Vagina (tissue), 2 donors: ENCODE measurements around the gene KCTD15. TPM values are rescaled to one million over a fixed set of nuclear protein-coding genes. Genes with fewer than 3 reads are reported as not detected.

Experiments used
- DNase-seq, 2 donors: peaks; one replicate each; pipeline ENCODE4 v3.0.0-alpha.2; 2017; ENCODE audit errors: extremely low spot score in 2 of 2
- H3K27ac ChIP-seq: fragments of 200-600 bp; sonication (generic); one replicate; pipeline ENCODE4 v1.5.1; 2019
- H3K27me3 ChIP-seq: fragments of 200-600 bp; sonication (generic); one replicate; pipeline ENCODE4 v1.5.1; 2019
- H3K36me3 ChIP-seq, 2 donors: fragments of 200-600 bp; sonication (generic); one replicate each; pipeline ENCODE4 v1.5.1; 2017 to 2019
- H3K4me1 ChIP-seq: fragments of 200-600 bp; sonication (generic); one replicate; pipeline ENCODE4 v1.5.1; 2019
- H3K4me3 ChIP-seq, 2 donors: fragments of 200-600 bp; sonication (generic); 1 replicate in 1 of 2; 2 replicates in 1 of 2; pipeline ENCODE4 v1.5.1; 2016 to 2019
- H3K9me3 ChIP-seq: fragments of 200-600 bp; sonication (generic); one replicate; pipeline ENCODE4 v1.5.1; 2019
- POLR2A ChIP-seq, 2 donors: fragments of 450-650 bp; IDR thresholded peaks; one replicate each; pipeline ENCODE4 v1.6.1; 2017; ENCODE audit warnings: antibody characterized with exemption in 2 of 2, mild to moderate bottlenecking in 2 of 2, moderate library complexity in 2 of 2
- POLR2AphosphoS5 ChIP-seq, 2 donors: sonication (generic); formaldehyde crosslinking; IDR thresholded peaks; one replicate each; pipeline ENCODE4 v1.9.0; 2017; ENCODE audit warnings: antibody characterized with exemption in 2 of 2, mild to moderate bottlenecking in 2 of 2, low read depth in 1 of 2; ENCODE audit not compliant: insufficient read depth in 1 of 2
- intact Hi-C: fragments of 100-400 bp; cut with DNase I; formaldehyde crosslinking; loops from one replicate; pipeline ENCODE4 v1.15.1; 2023
- total RNA-seq: library from RNA; depleted of rRNA; stranded (reverse); fragments of >200 nt; gene quantifications from one replicate; pipeline ENCODE4 v1.2.3, GENCODE V29; 2016
- TF ChIP-seq, protein P1 (sequence below), 3 experiments: fragments of 450-650 bp in 2 of 3; fragments of 200-600 bp in 1 of 3; sonication (generic) in 1 of 3; IDR thresholded peaks; one replicate each; pipeline ENCODE4 v1.5.1; 2017 to 2019; ENCODE audit warnings: antibody characterized with exemption in 3 of 3, mild to moderate bottlenecking in 2 of 3, moderate library complexity in 2 of 3

The KCTD15 gene
- total RNA-seq, 1 donor from 2014 or later: 65.6 TPM

DNA sequence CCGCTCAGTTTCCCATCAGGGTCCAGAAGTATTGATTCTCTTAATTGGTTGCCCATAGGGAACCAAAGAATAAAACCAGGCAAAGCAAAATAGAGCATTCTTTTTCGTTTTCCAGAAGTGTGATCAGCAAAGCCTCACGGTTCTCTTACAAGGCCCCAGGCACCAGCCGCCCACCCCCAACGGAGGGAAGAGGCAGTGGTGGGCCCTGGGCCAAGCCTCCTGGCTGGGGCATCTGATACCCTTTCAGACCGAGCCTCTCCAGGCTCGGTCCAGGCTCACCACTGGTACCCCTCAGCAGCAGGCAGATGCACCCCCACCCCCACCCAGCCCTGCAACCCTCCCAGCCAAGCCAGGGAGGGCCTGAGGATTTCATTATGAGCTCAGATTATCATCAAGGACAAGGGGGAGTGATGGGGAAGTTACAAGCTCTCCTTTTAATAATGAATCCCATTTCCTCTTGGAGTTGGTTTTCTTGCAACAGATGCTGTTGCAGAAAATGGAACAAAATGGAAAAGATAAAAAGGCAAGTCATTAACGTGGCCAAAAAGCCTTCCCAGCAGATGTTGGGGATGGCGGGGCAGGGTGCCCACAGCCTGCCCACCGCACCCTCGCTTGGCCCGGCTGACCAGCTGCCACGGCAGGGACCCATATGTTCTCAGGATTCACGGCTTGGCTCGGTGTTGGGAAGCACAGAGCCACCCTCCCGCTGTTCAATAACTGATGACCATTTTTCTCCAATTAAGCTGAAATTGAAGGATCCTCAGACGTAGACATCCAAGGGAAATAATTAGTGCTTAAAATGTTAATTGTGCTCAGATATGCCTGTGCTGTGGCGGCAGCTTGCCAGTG is 45.9 kb upstream of the KCTD15 start:
- intact Hi-C loops: no loop called here
- H3K36me3 ChIP-seq: no peaks in the 10 kb centered on the region
- no peaks in the 10 kb centered on the region for H3K4me1 ChIP-seq
- H3K9me3 ChIP-seq: no peaks in the 10 kb centered on the region
- no peak for DNase-seq
- TF ChIP-seq POLR2A (IDR thresholded peaks at IDR 0.05) (no peak), POLR2AphosphoS5 (IDR thresholded peaks at IDR 0.05; ENCODE audit: insufficient read depth in 1 of 2, low read depth in 1 of 2) (no peak)
- TF ChIP-seq, protein P1, sequence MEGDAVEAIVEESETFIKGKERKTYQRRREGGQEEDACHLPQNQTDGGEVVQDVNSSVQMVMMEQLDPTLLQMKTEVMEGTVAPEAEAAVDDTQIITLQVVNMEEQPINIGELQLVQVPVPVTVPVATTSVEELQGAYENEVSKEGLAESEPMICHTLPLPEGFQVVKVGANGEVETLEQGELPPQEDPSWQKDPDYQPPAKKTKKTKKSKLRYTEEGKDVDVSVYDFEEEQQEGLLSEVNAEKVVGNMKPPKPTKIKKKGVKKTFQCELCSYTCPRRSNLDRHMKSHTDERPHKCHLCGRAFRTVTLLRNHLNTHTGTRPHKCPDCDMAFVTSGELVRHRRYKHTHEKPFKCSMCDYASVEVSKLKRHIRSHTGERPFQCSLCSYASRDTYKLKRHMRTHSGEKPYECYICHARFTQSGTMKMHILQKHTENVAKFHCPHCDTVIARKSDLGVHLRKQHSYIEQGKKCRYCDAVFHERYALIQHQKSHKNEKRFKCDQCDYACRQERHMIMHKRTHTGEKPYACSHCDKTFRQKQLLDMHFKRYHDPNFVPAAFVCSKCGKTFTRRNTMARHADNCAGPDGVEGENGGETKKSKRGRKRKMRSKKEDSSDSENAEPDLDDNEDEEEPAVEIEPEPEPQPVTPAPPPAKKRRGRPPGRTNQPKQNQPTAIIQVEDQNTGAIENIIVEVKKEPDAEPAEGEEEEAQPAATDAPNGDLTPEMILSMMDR (IDR thresholded peaks at IDR 0.05): no peak
- no peaks in the 10 kb centered on the region for H3K27me3 ChIP-seq
- no peak overlapping the region for H3K27ac ChIP-seq
- H3K4me3 ChIP-seq: no peak overlapping the region

DNA sequence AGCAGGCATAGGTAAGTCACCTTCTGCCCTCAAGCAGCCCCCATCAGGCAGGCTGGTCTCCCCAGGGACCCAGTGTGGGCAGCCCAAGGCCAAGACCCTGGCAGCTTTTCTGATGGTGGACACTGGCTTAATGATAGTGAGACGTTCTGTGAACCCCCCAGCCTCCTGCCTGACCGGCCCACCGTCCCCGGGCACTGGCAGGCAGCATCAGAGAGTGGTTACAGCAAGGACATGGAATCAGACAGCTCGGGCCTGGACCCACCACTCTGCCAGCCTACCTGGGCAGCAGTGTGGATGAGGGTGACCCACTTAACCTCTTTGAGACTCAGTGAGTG is 45.3 kb upstream of the KCTD15 start:
- intact Hi-C loops: no loop called here
- no peak for DNase-seq
- no peaks in the 10 kb centered on the region for H3K27me3 ChIP-seq
- TF ChIP-seq POLR2A (IDR thresholded peaks at IDR 0.05) (no peak), POLR2AphosphoS5 (IDR thresholded peaks at IDR 0.05; ENCODE audit: insufficient read depth in 1 of 2, low read depth in 1 of 2) (no peak)
- TF ChIP-seq, protein P1 (IDR thresholded peaks at IDR 0.05): no peak
- no peaks in the 10 kb centered on the region for H3K9me3 ChIP-seq
- no peaks in the 10 kb centered on the region for H3K36me3 ChIP-seq
- H3K4me3 ChIP-seq: no peak overlapping the region
- H3K4me1 ChIP-seq: no peaks in the 10 kb centered on the region
- H3K27ac ChIP-seq: no peak overlapping the region

- intact Hi-C loops: no loop called here
- no peaks in the 10 kb centered on the region for H3K36me3 ChIP-seq
- H3K4me1 ChIP-seq: no peaks in the 10 kb centered on the region
- no peak overlapping the region for H3K27ac ChIP-seq
- TF ChIP-seq POLR2AphosphoS5 (IDR thresholded peaks at IDR 0.05; ENCODE audit: insufficient read depth in 1 of 2, low read depth in 1 of 2): no peak
- TF ChIP-seq, protein P1 (IDR thresholded peaks at IDR 0.05): no peak
- DNase-seq: no peak
- no peak overlapping the region for H3K4me3 ChIP-seq
- no peaks in the 10 kb centered on the region for H3K27me3 ChIP-seq
- H3K9me3 ChIP-seq: no peaks in the 10 kb centered on the region
Observed at GRCh38 chr19:33752018-33752800, 44.5 kb upstream of the KCTD15 start.

- no peaks in the 10 kb centered on the region for H3K9me3 ChIP-seq
- no peaks in the 10 kb centered on the region for H3K36me3 ChIP-seq
- H3K27ac ChIP-seq: no peak overlapping the region
- intact Hi-C loops: no loop called here
- no peak for DNase-seq
- H3K27me3 ChIP-seq: no peaks in the 10 kb centered on the region
- TF ChIP-seq POLR2A (IDR thresholded peaks at IDR 0.05) (no peak), POLR2AphosphoS5 (IDR thresholded peaks at IDR 0.05; ENCODE audit: insufficient read depth in 1 of 2, low read depth in 1 of 2) (no peak)
- TF ChIP-seq, protein P1 (IDR thresholded peaks at IDR 0.05): no peak
- no peak overlapping the region for H3K4me3 ChIP-seq
- H3K4me1 ChIP-seq: no peaks in the 10 kb centered on the region
Observed at GRCh38 chr19:33752945-33753344, 43.7 kb upstream of the KCTD15 start.

- DNase-seq: no peak
- Histone ChIP-seq H3K9me3 (no peaks in the 10 kb centered on the region), H3K36me3 (no peaks in the 10 kb centered on the region), H3K4me3 (no peak overlapping the region), H3K27me3 (no peaks in the 10 kb centered on the region), H3K27ac (no peak overlapping the region), H3K4me1 (no peaks in the 10 kb centered on the region)
- intact Hi-C loops: no loop called here
- TF ChIP-seq, protein P1 (IDR thresholded peaks at IDR 0.05): no peak
- TF ChIP-seq POLR2AphosphoS5 (IDR thresholded peaks at IDR 0.05; ENCODE audit: insufficient read depth in 1 of 2, low read depth in 1 of 2) (no peak), POLR2A (IDR thresholded peaks at IDR 0.05) (no peak)
Observed at GRCh38 chr19:33754361-33754760, 42.3 kb upstream of the KCTD15 start.
